H9 (cell line): Measurements from ENCODE around the gene MYNN. TPM values are rescaled to one million over a fixed set of nuclear protein-coding genes. Genes with fewer than 3 reads are reported as not detected.

Experiments used
- DNase-seq: peaks from one replicate; pipeline ENCODE4 v3.0.0-alpha.2; 2017
- H2AFZ ChIP-seq: one replicate; pipeline ENCODE4 v1.6.1; 2013; ENCODE audit warnings: mild to moderate bottlenecking, low read length, control low read depth, moderate library complexity
- H2AK5ac ChIP-seq: 2 replicates; pipeline ENCODE4 v1.6.1; 2013; ENCODE audit warnings: low read length, control low read depth, mixed read lengths; ENCODE audit not compliant: insufficient read length
- H2BK120ac ChIP-seq: one replicate; pipeline ENCODE4 v1.6.1; 2013; ENCODE audit warnings: low read depth, mild to moderate bottlenecking, low read length, control low read depth, inconsistent platforms; ENCODE audit not compliant: poor library complexity, severe bottlenecking
- H2BK12ac ChIP-seq: 2 replicates; pipeline ENCODE4 v1.6.1; 2013; ENCODE audit warnings: low read length, control low read depth, mixed read lengths, low read depth; ENCODE audit not compliant: insufficient read length
- H2BK15ac ChIP-seq: 2 replicates; pipeline ENCODE4 v1.6.1; 2013; ENCODE audit warnings: low read depth, low read length, control low read depth
- H2BK20ac ChIP-seq: one replicate; pipeline ENCODE4 v1.6.1; 2013; ENCODE audit warnings: low read depth, mild to moderate bottlenecking, low read length, control low read depth, inconsistent platforms; ENCODE audit not compliant: poor library complexity, severe bottlenecking
- H2BK5ac ChIP-seq: 2 replicates; pipeline ENCODE4 v1.6.1; 2013; ENCODE audit warnings: low read length, control low read depth, mixed read lengths; ENCODE audit not compliant: insufficient read length
- H3K14ac ChIP-seq: 2 replicates; pipeline ENCODE4 v1.6.1; 2013; ENCODE audit warnings: low read length, control low read depth; ENCODE audit not compliant: insufficient read depth
- H3K18ac ChIP-seq: 2 replicates; pipeline ENCODE4 v1.6.1; 2013; ENCODE audit warnings: low read depth, mild to moderate bottlenecking, mixed read lengths, low read length, control low read depth; ENCODE audit not compliant: insufficient read length
- H3K23ac ChIP-seq: 2 replicates; pipeline ENCODE4 v1.6.1; 2013; ENCODE audit warnings: low read length, control low read depth, mixed read lengths, low read depth; ENCODE audit not compliant: insufficient read length
- H3K23me2 ChIP-seq: 2 replicates; pipeline ENCODE4 v1.6.1; 2013; ENCODE audit warnings: low read depth, mild to moderate bottlenecking, mixed read lengths, low read length, control low read depth; ENCODE audit not compliant: insufficient read length, poor library complexity, severe bottlenecking
- H3K27ac ChIP-seq: 2 replicates; pipeline ENCODE4 v1.5.1; 2013; ENCODE audit warnings: low read length, control low read depth, mixed read lengths, low read depth; ENCODE audit not compliant: insufficient read length
- H3K27me3 ChIP-seq: 2 replicates; pipeline ENCODE4 v1.6.1; 2013; ENCODE audit warnings: low read length, control low read depth, inconsistent platforms; ENCODE audit not compliant: insufficient read depth
- H3K4ac ChIP-seq: 2 replicates; pipeline ENCODE4 v1.6.1; 2013; ENCODE audit warnings: low read depth, mild to moderate bottlenecking, control low read depth, inconsistent platforms, low read length, moderate library complexity
- H3K4me1 ChIP-seq: 2 replicates; pipeline ENCODE4 v1.6.1; 2013; ENCODE audit warnings: low read length, control low read depth, inconsistent platforms; ENCODE audit not compliant: insufficient read depth
- H3K4me2 ChIP-seq: 2 replicates; pipeline ENCODE4 v1.6.1; 2013; ENCODE audit warnings: low read length, control low read depth, mixed read lengths; ENCODE audit not compliant: insufficient read length, insufficient read depth
- H3K56ac ChIP-seq: 2 replicates; pipeline ENCODE4 v1.6.1; 2013; ENCODE audit warnings: low read depth, mild to moderate bottlenecking, mixed read lengths, low read length, control low read depth; ENCODE audit not compliant: insufficient read length
- H3K79me1 ChIP-seq: 2 replicates; pipeline ENCODE4 v1.6.1; 2013; ENCODE audit warnings: low read depth, mild to moderate bottlenecking, moderate library complexity, low read length, control low read depth, inconsistent platforms; ENCODE audit not compliant: insufficient read depth, poor library complexity, severe bottlenecking
- H3K79me2 ChIP-seq: 2 replicates; pipeline ENCODE4 v1.6.1; 2013; ENCODE audit warnings: low read length, control low read depth, inconsistent platforms; ENCODE audit not compliant: insufficient read depth
- H3K9ac ChIP-seq: 2 replicates; pipeline ENCODE4 v1.6.1; 2013; ENCODE audit warnings: low read length, control low read depth, mixed read lengths; ENCODE audit not compliant: insufficient read length; ENCODE audit errors: extremely low read depth
- H3K9me3 ChIP-seq: one replicate; pipeline ENCODE4 v1.6.1; 2013; ENCODE audit warnings: low read depth, low read length, inconsistent platforms; ENCODE audit not compliant: control insufficient read depth
- H3T11ph ChIP-seq: one replicate; pipeline ENCODE4 v1.6.1; 2013; ENCODE audit warnings: mild to moderate bottlenecking, low read length, control low read depth, inconsistent platforms
- H4K20me1 ChIP-seq: one replicate; pipeline ENCODE4 v1.6.1; 2013; ENCODE audit not compliant: control insufficient read depth, insufficient read length, insufficient read depth
- H4K5ac ChIP-seq: 2 replicates; pipeline ENCODE4 v1.6.1; 2013; ENCODE audit warnings: low read depth, mild to moderate bottlenecking, mixed read lengths, low read length, control low read depth; ENCODE audit not compliant: insufficient read length
- H4K8ac ChIP-seq: replicated peaks from 2 replicates; pipeline ENCODE4 v1.6.1; 2013; ENCODE audit warnings: low read length, control low read depth, mixed read lengths, low read depth; ENCODE audit not compliant: insufficient read length
- H4K91ac ChIP-seq: 2 replicates; pipeline ENCODE4 v1.6.1; 2013; ENCODE audit warnings: low read depth, mild to moderate bottlenecking, moderate library complexity, mixed read lengths, low read length, control low read depth; ENCODE audit not compliant: insufficient read length
- H3K27ac Mint-ChIP-seq, 3 experiments: 2 replicates in 2 of 3; 3 replicates in 1 of 3; pipeline ENCODE4 v1.8.0; 2020 to 2021; ENCODE audit warnings: mixed read lengths in 3 of 3, mild to moderate bottlenecking in 1 of 3, moderate library complexity in 1 of 3
- H3K27me3 Mint-ChIP-seq: 2 replicates; pipeline ENCODE4 v1.8.0; 2021; ENCODE audit warnings: low read depth, mild to moderate bottlenecking, moderate library complexity, mixed read lengths
- H3K36me3 Mint-ChIP-seq, 3 experiments: 2 replicates in 2 of 3; 3 replicates in 1 of 3; pipeline ENCODE4 v1.8.0; 2020 to 2021; ENCODE audit warnings: low read depth in 3 of 3, mixed read lengths in 3 of 3; ENCODE audit not compliant: insufficient read depth in 1 of 3
- H3K4me1 Mint-ChIP-seq, 2 experiments: 2 replicates each; pipeline ENCODE4 v1.8.0; 2020; ENCODE audit warnings: mixed read lengths in 2 of 2
- H3K4me3 Mint-ChIP-seq, 2 experiments: 2 replicates in 1 of 2; 3 replicates in 1 of 2; pipeline ENCODE4 v1.8.0; 2020 to 2021; ENCODE audit warnings: mild to moderate bottlenecking in 2 of 2, mixed read lengths in 2 of 2, moderate library complexity in 1 of 2
- H3K9me3 Mint-ChIP-seq, 2 experiments: 2 replicates in 1 of 2; 3 replicates in 1 of 2; pipeline ENCODE4 v1.8.0; 2020; ENCODE audit warnings: mild to moderate bottlenecking in 2 of 2, mixed read lengths in 2 of 2, moderate library complexity in 1 of 2
- CTCF ChIP-seq: fragments of 200-600 bp; sonication (generic); conservative IDR thresholded peaks from 3 replicates; pipeline ENCODE4 v1.8.0; 2021; ENCODE audit warnings: antibody characterized with exemption, mild to moderate bottlenecking
- WGBS: extraction: QIAGEN DNeasy Blood & Tissue Kit; methylation state at CpG from one replicate; pipeline ENCODE4 v1.1.7; 2013; ENCODE audit warnings: missing lambda C conversion rate, low lambda C conversion rate, mixed read lengths; ENCODE audit not compliant: insufficient read length; ENCODE audit errors: extremely low coverage; 5-methylcytosine and 5-hydroxymethylcytosine counted together
- total RNA-seq: library from RNA; stranded (reverse); gene quantifications from 2 replicates; pipeline ENCODE4 v1.2.1, GENCODE V29; 2021

The MYNN gene
- total RNA-seq, 1 experiment from 2014 or later: 15.9 TPM

GRCh38 chr3:169750665-169751064 is 22.5 kb upstream of the MYNN start:
- no peaks in the 10 kb centered on the region for H3K23me2 ChIP-seq
- H3K27ac Mint-ChIP-seq: no peak overlapping the region
- no peak for DNase-seq

More at GRCh38 chr3:169750665-169751064, 22.5 kb upstream of the MYNN start:
- no peak overlapping the region for H4K5ac ChIP-seq
- no peaks in the 10 kb centered on the region for H3K4me1 ChIP-seq
- H4K20me1 ChIP-seq: no peaks in the 10 kb centered on the region
- H3K4me2 ChIP-seq: no peak overlapping the region
- H3K79me1 ChIP-seq: no peaks in the 10 kb centered on the region
- no peak overlapping the region for H3T11ph ChIP-seq
- H3K18ac ChIP-seq: no peak overlapping the region
- no peaks in the 10 kb centered on the region for H3K9me3 ChIP-seq
- H3K23ac ChIP-seq: no peak overlapping the region
- H4K91ac ChIP-seq: no peak overlapping the region
- H2BK120ac ChIP-seq: no peak overlapping the region
- Mint-ChIP-seq H3K4me1 (peaks cover 0 to 4% of the 10 kb centered on the region in 2 experiments; a peak in 1 of 4 replicates), H3K9me3 (no peaks in the 10 kb centered on the region), H3K36me3 (no peaks in the 10 kb centered on the region), H3K4me3 (no peak overlapping the region), H3K27me3 (no peaks in the 10 kb centered on the region; the same call in 1 of the 2 replicates)
- H2BK12ac ChIP-seq: no peak overlapping the region
- TF ChIP-seq CTCF: no peak
- H4K8ac ChIP-seq: no peak overlapping the region
- H3K27ac ChIP-seq: no peak overlapping the region
- no peaks in the 10 kb centered on the region for H3K27me3 ChIP-seq
- no peak overlapping the region for H2BK15ac ChIP-seq
- H2AK5ac ChIP-seq: no peak overlapping the region
- no peak overlapping the region for H2AFZ ChIP-seq
- H3K4ac ChIP-seq: no peak overlapping the region
- no CpG with 5 or more reads among the region's 2 CpGs for WGBS
- H2BK5ac ChIP-seq: no peak overlapping the region
- no peak overlapping the region for H3K9ac ChIP-seq
- no peak overlapping the region for H3K56ac ChIP-seq
- H3K79me2 ChIP-seq: no peaks in the 10 kb centered on the region
- H3K14ac ChIP-seq: no peak overlapping the region
- H2BK20ac ChIP-seq: no peak overlapping the region
